NCI-H526 treated with DMSO at 0.1 percent for 48 hours (cell line): Measurements from ENCODE around the gene SPTLC2.
"Not testable (repeated sequence)": the region's sequence is repeated elsewhere in the genome, so short reads cannot be mapped to it uniquely, and the experiment has no call there.

Source experiments
- DNase-seq: peaks from one replicate; lab custom pipeline; 2025; lab: John Stamatoyannopoulos, UW

Gene SPTLC2

DNA sequence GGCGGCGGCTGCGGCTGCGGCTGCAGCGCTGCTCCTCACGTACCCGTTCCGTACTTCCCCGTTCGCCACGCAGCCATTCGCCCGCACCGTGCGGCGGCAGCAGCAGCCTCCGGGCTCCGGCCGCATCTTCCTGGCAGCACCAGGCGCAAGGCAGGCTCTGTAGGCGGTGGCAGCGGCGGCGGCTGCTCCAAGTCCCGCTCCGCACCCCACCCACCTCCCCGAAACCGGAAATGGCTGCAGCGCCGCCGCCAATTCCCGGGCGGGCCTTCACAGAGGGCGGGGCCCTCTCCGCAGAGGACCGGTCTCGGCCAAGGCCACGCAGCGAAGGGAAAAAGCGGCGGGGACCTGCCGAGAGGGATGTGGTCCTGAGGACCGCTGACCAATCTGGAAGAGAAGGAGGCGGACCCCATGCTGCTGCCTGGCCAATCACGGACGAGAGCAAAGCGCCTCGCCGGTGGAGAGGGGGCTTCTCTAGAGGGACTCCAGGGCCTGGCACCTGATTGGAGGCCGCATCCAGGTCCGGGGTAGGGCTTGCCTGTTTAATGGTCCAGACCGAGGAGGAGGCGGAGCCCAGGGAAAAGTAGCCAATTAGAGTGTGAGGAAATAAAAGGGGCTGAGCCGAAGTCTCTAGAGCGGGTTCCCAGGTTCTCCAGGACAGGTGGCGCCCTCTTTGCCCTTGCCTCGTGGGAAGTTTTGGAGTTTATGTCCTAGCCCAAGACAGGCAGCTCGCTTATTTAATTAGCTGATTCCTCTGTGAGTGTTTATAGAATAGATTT lies at the start of gene SPTLC2:
Gene SPTLC2, minus strand, starts transcription at position 184 of the 776 bp plus-strand sequence. Its CDS starts 58 bp downstream, at position 126.
- peak; percentile 99 for DNase-seq

DNA sequence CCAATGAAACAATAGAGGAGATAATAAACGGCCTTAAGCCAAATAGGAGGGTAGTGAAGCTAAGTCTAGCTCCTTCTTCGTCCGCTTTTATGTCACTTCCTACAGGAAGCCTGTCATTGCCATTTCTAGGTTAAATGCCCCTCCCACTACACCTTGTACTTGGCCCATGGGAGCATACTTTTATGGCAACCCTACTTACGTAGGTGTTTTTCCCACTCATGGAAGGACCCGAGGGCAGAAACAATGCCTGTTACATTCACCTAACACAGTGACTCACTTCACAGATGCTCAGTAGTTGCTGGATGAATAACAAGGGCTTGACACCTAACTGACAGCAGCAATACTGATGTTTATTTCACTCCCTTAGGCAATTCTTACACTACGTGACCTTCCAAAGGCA lies 46.9 kb upstream of the SPTLC2 start:
- no peak for DNase-seq

- not testable (repeated sequence) for DNase-seq
Observed at GRCh38 chr14:77661562-77661961, 45.1 kb upstream of the SPTLC2 start.

GRCh38 chr14:77660754-77661153 lies 44.3 kb upstream of the SPTLC2 start:
- DNase-seq: no peak

GRCh38 chr14:77659831-77660230 lies 43.4 kb upstream of the SPTLC2 start:
- no peak for DNase-seq

DNA sequence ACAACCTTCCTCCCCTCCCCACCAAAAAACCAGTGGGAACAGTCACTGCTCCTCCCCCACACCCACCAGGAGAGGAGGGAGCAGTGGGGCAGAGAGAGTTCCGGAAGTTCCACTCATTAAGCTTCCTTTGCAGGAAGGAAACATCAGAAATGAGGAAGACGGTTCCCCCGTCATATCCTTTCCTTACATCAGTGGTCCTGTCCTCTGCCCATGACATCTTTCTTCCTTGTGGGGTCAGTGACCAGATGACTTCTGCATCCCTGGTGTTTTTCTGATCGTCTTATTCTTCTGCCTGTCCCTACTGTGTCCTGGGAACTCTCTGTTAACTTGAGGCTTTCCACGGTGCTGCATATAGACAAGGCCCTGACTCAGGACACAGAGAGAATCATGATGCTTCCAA lies 40.8 kb upstream of the SPTLC2 start:
- DNase-seq: no peak

- no peak for DNase-seq
Observed at GRCh38 chr14:77654001-77654441, 37.6 kb upstream of the SPTLC2 start.

- no peak for DNase-seq
Observed at GRCh38 chr14:77649326-77649725, 32.9 kb upstream of the SPTLC2 start.

- DNase-seq: no peak
Observed at GRCh38 chr14:77648520-77649200, 32.2 kb upstream of the SPTLC2 start.

DNA sequence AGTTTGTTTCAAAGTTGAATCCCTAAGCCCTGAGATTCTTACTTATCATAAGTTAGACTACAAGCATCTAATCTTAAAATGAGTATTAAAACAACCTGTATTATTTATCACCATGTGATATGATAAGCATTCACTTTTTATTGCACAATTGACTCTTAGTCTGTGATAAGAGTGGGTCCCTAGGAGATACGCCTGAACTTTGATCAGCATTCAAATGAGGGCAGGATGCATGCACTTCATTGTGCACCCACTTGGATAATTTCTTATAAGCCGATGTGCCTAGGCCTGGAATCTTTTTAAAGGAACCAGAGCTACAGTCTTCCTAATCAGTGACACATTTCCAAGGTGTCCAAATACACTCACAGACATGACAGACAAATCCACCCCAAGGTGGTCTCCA lies 31.4 kb upstream of the SPTLC2 start:
- DNase-seq: no peak

- DNase-seq: no peak
Observed at GRCh38 chr14:77646907-77647306, 30.5 kb upstream of the SPTLC2 start.

DNA sequence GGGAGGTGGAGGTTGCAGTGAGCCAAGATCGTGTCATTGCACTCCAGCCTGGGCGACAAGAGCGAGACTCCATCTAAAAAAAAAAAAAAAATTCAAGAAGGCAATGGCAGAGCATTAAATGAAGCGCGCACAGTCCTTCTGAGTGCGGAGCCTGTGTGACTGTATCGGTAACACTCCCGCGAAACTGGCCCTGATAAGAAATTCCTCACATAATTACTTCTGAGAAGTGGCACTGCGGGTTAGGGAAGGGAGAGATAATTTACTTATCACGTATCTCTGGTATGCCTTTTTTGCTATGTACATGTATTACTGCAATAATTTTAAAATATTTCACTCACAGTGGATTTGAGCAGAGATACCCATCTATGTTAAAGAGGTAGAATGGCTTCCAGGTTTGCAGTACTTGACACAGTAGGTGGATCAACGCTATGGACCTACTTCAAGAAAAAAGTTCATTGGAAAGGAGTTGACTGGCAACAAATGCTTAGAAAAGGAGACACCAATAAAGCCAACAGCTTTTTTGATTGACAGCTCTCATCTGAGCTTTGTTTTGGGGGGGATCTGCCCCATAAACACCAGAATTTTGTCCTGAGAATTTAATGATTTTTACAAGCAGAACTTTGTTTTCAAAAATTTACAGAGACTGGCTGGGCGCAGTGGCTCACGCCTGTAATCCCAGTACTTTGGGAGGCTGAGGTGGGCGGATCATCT lies 29.2 kb upstream of the SPTLC2 start:
- no peak for DNase-seq

GRCh38 chr14:77642407-77642806 lies 26.0 kb upstream of the SPTLC2 start:
- no peak for DNase-seq

DNA sequence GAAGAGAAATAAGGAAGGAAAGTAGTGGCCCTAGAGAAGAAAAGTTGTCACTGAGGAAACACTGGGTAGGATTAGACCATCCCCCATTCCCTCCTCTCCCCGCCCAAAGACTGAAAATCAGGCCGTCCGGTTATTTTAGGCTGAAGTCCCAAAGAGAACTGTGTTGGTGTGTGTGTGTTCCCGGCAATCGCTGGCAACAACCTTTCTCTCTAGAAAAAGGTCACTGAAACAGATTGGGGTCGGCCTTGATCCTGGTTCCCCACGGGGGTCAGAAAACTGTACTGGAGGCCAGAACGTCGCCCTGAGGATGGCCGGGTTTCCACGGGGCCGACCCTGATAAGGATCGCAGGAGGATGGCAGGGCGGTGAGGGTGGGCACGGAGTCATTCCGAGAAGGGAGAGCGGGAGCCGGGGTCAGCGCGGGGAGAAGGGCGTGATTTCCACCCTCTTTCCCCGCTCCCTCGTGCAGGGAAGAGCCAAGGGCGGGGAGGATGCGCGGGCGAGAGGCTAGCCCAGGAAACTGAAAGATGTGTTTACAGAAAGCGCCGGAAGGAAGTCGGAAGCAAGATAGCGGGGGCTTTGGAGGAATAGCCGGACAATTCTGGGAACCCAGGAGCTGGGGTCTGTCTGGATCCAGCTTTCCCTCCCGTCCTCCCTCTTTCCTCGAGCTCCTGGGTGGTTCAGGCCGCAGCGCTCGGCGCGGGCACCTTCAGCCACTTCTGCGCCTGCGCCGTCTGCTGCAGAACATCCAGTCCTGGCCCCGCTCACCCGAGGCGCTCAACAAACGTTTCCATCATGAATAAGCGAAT lies 25.3 kb upstream of the SPTLC2 start:
- DNase-seq: no peak

GRCh38 chr14:77640756-77641533 lies 24.5 kb upstream of the SPTLC2 start:
- DNase-seq: no peak

- DNase-seq: no peak
Observed at GRCh38 chr14:77638771-77639171, 22.3 kb upstream of the SPTLC2 start.

DNA sequence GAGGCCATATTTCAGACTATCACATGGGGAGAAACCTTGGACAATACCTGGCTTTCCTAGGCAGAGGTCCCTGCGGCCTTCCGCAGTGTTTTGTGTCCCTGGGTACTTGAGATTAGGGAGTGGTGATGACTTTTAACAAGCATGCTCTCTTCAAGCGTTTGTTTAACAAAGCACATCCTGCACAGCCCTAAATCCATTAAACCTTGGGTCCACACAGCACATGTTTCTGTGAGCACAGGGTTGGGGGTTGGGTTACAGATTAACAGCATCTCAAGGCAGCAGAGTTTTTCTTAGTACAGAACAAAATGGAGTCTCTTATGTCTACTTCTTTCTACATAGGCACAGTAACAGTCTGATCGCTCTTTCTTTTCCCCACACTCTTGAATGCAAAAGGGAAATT lies 19.4 kb upstream of the SPTLC2 start:
- not testable (repeated sequence) for DNase-seq

GRCh38 chr14:77635466-77635865 lies 19.0 kb upstream of the SPTLC2 start:
- DNase-seq: not testable (repeated sequence)

DNA sequence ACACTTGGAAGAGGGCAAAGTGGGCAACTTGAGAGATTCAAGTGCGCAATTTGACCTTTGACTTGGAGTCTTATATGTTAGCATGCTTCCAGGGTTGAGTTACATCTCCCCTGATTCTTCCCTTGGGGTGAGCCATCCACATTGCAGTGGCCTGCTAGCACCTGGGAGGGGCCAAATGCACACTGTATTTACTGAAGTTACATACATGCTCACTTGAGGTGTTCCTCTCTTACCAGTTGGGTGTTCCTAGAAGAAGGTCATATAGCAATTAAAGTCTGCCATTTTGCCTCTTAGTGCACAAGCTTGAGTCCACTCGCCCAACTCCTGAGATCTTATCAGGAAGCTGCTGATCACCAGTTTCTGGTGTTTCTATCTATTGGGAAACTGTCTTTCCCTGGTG lies 13.7 kb upstream of the SPTLC2 start:
- DNase-seq: no peak

- no peak for DNase-seq
Observed at GRCh38 chr14:77625360-77625759, 8.9 kb upstream of the SPTLC2 start.

DNA sequence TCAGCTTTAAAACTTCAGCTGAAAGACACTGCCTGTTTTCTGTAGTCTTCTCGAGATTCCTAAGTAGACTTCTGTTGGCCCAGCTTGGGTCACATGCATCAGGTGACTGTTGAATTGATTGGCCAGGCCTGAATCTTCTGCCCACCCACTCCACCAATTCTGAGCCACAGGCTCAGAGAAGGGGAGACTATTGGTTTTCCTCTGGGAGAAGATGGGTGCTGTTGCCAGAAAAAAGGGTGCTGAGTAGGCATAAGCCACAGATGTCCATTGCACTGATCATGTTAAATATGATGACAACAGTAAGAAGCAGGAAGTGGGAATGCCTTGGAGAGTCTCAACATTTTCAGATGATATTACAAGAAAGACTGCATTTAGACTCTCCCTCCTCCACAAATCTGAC lies 6.8 kb upstream of the SPTLC2 start:
- no peak for DNase-seq
